ENCODE measurements around the gene CD99L2. TPM values are rescaled to one million over a fixed set of nuclear protein-coding genes. Genes with fewer than 3 reads are reported as not detected.
A peak's percentile ranks its signal among the peaks of the same experiment; 100 is the strongest.

Gene CD99L2
- total and polyA plus RNA-seq, 2 of the 8 experiments (the other 6 are each of a cell fraction or from before 2014, with no cell fraction given) = 8.0 to 8.5 TPM

DNA sequence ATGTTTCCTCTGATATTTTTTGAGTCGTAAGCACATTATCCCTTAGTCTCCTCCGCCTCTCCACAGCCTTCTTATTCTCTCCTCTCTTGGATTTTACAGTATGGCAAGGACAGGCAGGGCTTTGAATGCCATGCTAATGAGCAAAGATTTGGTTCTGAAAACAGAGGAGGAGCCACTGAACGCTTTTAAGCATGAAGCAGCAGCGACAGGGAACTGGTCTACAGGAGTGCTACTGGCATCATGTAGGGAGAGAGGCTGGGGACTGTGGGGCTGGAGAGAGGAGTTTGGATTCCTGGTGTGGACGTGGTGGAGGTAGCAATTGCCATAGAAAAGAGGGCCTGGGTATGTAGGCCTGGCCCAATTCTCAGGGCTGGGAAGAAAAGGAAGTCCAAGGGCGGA, 4.6 kb upstream of the CD99L2 start:
- CTCF ChIA-PET (ENCODE audit: partially characterized antibody) = no interaction called here
- Histone ChIP-seq H3K79me1 (ENCODE audit: low read depth, low read length) (no peaks in the 10 kb centered on the region), H2BK12ac (ENCODE audit: low read depth, low read length) (peak overlapping the region; percentile 99), H3K9ac (replicated peaks in 1 of 4; ENCODE audit: extremely low read depth in 1 of 4, low read depth in 3 of 4, low read length in 3 of 4) (peak overlapping the region in 3 of 4 experiments; percentile 31 to 60 (median 58); a peak in 6 of 7 replicates), H3K27ac (ENCODE audit: low read depth, low read length) (peak overlapping the region; percentile 94), H4K5ac (ENCODE audit: insufficient read length, low read depth, low read length) (peak overlapping the region; percentile 67), H3K4me2 (ENCODE audit: insufficient read depth in 1 of 2, low read depth in 2 of 2, low read length in 2 of 2) (peak overlapping the region; percentile 70 to 73), H2BK120ac (replicated peaks; ENCODE audit: low read depth, low read length) (peak overlapping the region; percentile 97), H3K4ac (replicated peaks; ENCODE audit: insufficient read length, low read depth, low read length) (peak overlapping the region; percentile 96), H4K91ac (replicated peaks; ENCODE audit: insufficient read length, low read length) (peak overlapping the region; percentile 92), H4K8ac (ENCODE audit: extremely low read depth, insufficient read depth, low read length) (peak overlapping the region; percentile 88; the same call in 1 of the 2 replicates), H3K18ac (ENCODE audit: extremely low read depth, low read length) (peak overlapping the region; percentile 93), H2AK5ac (ENCODE audit: low read depth, low read length) (peak overlapping the region; percentile 97; the same call in 1 of the 2 replicates), H2BK20ac (ENCODE audit: low read length) (peak overlapping the region; percentile 95), H3K4me3 (ENCODE audit: extremely low read depth in 1 of 4, insufficient read depth in 2 of 4, low read depth in 3 of 4, low read length in 4 of 4) (peak overlapping the region; percentile 23 to 62 (median 25); a peak in 7 of 8 replicates), H3K56ac (replicated peaks; ENCODE audit: insufficient read length, low read depth, low read length) (peak overlapping the region; percentile 67), H3K23me2 (ENCODE audit: low read depth, low read length) (peaks cover 5% of the 10 kb centered on the region; the same call in 1 of the 2 replicates), H3K4me1 (replicated peaks in 1 of 4; ENCODE audit: control insufficient read depth in 3 of 4, insufficient read depth in 4 of 4, low read length in 3 of 4) (peaks cover 9 to 34% (median 21%) of the 10 kb centered on the region in 4 experiments), H3K27me3 (replicated peaks in 1 of 4; ENCODE audit: control insufficient read depth in 3 of 4, extremely low read depth in 1 of 4, insufficient read depth in 3 of 4, low read length in 3 of 4) (no peaks in the 10 kb centered on the region; a peak in 1 of 7 replicates), H2AFZ (ENCODE audit: low read length) (no peak overlapping the region), H4K20me1 (replicated peaks in 1 of 2; ENCODE audit: control insufficient read depth in 1 of 2, insufficient read depth in 2 of 2, low read length in 2 of 2) (no peaks in the 10 kb centered on the region), H3K79me2 (ENCODE audit: control insufficient read depth in 1 of 2, insufficient read depth in 2 of 2, low read length in 2 of 2) (no peaks in the 10 kb centered on the region), H2BK15ac (ENCODE audit: low read length) (no peak overlapping the region), H3K14ac (ENCODE audit: insufficient read length) (no peak overlapping the region), H2BK5ac (ENCODE audit: low read depth, low read length) (peak overlapping the region; percentile 98), H3K23ac (ENCODE audit: insufficient read length) (no peak overlapping the region), H3K36me3 (ENCODE audit: control insufficient read depth in 2 of 4, insufficient read depth in 4 of 4, low read length in 3 of 4) (no peaks in the 10 kb centered on the region), H3K9me3 (ENCODE audit: insufficient read depth in 2 of 2, low read depth in 1 of 2, low read length in 1 of 2) (no peaks in the 10 kb centered on the region)
- POLR2A ChIA-PET (ENCODE audit: partially characterized antibody) = interaction anchor here (1.2 to 4.4 kb wide), 10 partner anchors 10 to 105 kb away, joined by 3 to 51 read pairs (median 4); partner anchors contain the start of gene HMGB3
- FAIRE-seq (peak; percentile 88), DNase-seq (ENCODE audit: low read depth in 1 of 2, low spot score in 2 of 2) (no peak)
- WGBS, 2 experiments (ENCODE audit: extremely low coverage in 1 of 2, insufficient coverage in 1 of 2, insufficient read length in 1 of 2, insufficient replicate concordance in 2 of 2, low coverage in 1 of 2, low lambda C conversion rate in 2 of 2, missing lambda C conversion rate in 1 of 2) = 7% methylated on average over 4 of the region's 6 CpGs; no CpG with 5 or more reads in 1 of the 2 experiments
- TF ChIP-seq NRF1 (IDR thresholded peaks at IDR 0.05; ENCODE audit: low read depth, low read length) = no peak
- TF ChIP-seq TAF7 (optimal IDR thresholded peaks at IDR 0.05; ENCODE audit: borderline replicate concordance, low read depth, low read length) = no peak
- no peak for TF ChIP-seq RBBP5 (IDR thresholded peaks at IDR 0.05; ENCODE audit: borderline replicate concordance, low read depth, low read length)
- TF ChIP-seq POLR2AphosphoS5 (IDR thresholded peaks at IDR 0.05; ENCODE audit: low read depth, low read length) = peak; percentile 63
- TF ChIP-seq TAF1 (IDR thresholded peaks at IDR 0.05; ENCODE audit: low read depth, low read length) = peak; percentile 57; the same call in 1 of the 2 replicates
- peak; percentile 80 for TF ChIP-seq TBP (IDR thresholded peaks at IDR 0.05; ENCODE audit: low read depth, low read length)
- TF ChIP-seq POLR2A (IDR thresholded peaks at IDR 0.05; ENCODE audit: control extremely low read depth in 1 of 2, low read depth in 2 of 2, low read length in 2 of 2) = peak in 1 of 2 experiments; percentile 56; a peak in 2 of 3 replicates
- TF ChIP-seq RAD21 (IDR thresholded peaks at IDR 0.05 in 1 of 2, conservative IDR thresholded peaks at IDR 0.05 in 1 of 2; ENCODE audit: low read depth in 2 of 2, low read length in 2 of 2) = no peak; a peak in 1 of 4 replicates
- TF ChIP-seq CBX8 (IDR thresholded peaks at IDR 0.05; ENCODE audit: borderline replicate concordance, low read depth, low read length) = no peak
